NCI-H69 (cell line): Measurements from ENCODE around the gene EDC4.
"Not testable (repeated sequence)": the region's sequence is repeated elsewhere in the genome, so short reads cannot be mapped to it uniquely, and the experiment has no call there.

ENCODE experiments used
- DNase-seq: peaks from one replicate; lab custom pipeline; 2025; lab: John Stamatoyannopoulos, UW

EDC4 gene

GRCh38 chr16:67914758-67915495 lies 42.1 kb downstream of the EDC4 start:
- no peak for DNase-seq

DNA sequence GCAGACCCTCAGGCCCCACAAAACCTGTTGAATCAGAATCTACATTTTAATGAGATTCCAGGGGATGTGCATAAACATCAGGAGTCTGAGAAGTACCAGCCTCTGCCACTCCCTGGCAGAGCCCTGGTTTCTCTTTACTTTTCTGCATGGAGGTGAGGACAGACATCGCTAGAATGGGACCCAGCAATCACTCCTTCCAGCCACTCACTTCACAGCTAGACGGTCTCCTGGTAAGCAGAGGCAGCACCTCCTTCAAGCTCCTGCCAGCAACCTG lies 42.6 kb downstream of the EDC4 start:
- DNase-seq = not testable (repeated sequence)

- no peak for DNase-seq
Observed at GRCh38 chr16:67915831-67916723, 43.2 kb downstream of the EDC4 start.

GRCh38 chr16:67917140-67917851 lies 44.4 kb downstream of the EDC4 start:
- no peak for DNase-seq

- DNase-seq = no peak
Observed at GRCh38 chr16:67917852-67918236, 45.0 kb downstream of the EDC4 start.

GRCh38 chr16:67919622-67920221 lies 46.9 kb downstream of the EDC4 start:
- DNase-seq = no peak

DNA sequence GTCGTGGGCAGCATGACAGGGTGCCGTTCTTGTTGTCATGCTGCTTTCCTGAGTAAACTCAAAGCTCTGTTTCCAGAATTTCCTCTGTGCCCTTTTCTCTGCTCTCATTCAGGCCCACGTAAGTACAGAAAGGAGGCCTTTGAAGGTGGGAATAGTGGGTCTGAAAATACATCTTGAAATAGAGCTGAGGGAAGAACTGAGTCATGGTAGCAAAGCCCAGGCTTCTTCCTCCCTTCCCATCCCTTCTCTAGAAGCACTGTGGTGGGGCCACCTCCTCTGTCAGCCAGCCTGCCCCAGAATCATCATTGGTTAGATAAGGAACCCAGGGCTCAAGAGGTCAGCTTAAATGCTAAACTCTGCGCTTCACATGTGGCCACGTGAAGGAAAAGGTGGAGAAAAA lies 49.4 kb downstream of the EDC4 start:
- no peak for DNase-seq

GRCh38 chr16:67922740-67923139 lies 49.9 kb downstream of the EDC4 start:
- DNase-seq = peak; percentile 85

GRCh38 chr16:67923414-67924116 lies 50.7 kb downstream of the EDC4 start:
- DNase-seq = peak; percentile 71

DNA sequence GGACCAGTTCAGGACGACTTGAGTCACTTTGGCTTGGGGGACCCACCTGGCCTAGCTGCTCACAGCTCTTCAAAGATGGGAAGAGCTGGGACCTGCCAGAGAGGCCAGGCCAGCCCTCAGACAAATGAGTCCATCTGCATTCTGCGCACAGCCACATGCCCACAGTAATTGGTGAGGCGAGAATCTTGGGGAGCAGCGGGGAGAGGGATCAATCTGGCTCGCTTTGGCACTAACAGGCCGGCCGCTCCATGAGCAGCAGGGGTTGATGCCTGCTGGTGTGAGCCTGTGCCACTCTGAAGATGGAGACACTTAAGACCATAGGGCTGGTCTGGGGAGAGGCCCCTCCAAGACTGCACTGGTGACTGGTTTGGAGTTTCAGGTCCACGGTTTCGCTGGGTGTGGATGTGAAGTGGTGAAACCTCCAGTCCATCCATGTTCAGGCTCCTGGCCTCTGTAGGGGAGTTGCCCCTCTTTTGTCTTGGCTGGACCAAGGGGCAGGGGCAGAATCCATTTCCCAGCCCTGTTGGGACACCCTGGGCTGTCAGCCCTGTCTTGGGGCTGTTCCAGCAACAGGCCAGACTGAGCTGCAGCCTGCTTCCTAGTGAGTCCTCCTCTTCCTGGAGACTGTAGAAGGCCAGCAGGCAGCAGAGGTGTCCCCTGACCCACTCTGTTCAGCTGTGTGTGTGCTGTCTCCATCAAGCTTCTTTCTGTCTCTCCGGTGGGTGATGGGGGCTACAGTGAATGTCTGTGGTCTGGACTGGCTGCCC lies 51.5 kb downstream of the EDC4 start:
- DNase-seq = no peak

- DNase-seq = peak; percentile 93
Observed at GRCh38 chr16:67926181-67926750, 53.4 kb downstream of the EDC4 start.

DNA sequence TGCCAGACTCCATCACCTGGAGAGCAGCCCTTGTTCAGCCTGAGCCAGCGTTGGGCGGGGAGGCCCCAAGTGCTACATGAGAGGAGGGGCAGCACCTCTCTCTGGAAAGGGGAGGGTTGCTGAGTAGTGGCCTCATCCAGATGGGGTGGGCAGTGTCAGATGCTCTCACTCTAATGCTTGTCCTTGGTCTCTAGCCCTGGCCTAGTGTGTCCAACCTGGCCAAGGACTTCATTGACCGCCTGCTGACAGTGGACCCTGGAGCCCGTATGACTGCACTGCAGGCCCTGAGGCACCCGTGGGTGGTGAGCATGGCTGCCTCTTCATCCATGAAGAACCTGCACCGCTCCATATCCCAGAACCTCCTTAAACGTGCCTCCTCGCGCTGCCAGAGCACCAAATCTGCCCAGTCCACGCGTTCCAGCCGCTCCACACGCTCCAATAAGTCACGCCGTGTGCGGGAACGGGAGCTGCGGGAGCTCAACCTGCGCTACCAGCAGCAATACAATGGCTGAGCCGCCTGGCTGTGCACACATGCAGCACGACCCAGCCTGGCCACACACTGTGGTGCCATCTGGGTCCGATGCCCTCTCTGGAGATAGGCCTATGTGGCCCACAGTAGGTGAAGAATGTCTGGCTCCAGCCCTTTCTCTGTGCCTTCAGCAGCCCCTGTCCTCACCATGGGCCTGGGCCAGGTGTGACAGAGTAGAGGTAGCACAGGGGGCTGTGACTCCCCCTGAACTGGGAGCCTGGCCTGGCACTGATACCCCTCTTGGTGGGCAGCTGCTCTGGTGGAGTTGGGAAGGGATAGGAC lies 54.5 kb downstream of the EDC4 start:
- DNase-seq = no peak

DNA sequence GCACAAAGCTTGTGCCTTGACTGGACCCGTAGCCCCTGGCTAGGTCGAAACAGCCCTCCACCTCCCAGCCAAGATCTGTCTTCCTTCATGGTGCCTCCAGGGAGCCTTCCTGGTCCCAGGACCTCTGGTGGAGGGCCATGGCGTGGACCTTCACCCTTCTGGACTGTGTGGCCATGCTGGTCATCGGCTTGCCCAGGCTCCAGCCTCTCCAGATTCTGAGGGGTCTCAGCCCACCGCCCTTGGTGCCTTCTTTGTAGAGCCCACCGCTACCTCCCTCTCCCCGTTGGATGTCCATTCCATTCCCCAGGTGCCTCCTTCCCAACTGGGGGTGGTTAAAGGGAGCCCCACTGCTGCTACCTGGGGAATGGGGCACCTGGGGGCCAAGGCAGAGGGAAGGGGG lies 55.3 kb downstream of the EDC4 start:
- DNase-seq = no peak

GRCh38 chr16:67928561-67929364 lies 55.9 kb downstream of the EDC4 start:
- DNase-seq = peak; percentile 75

DNA sequence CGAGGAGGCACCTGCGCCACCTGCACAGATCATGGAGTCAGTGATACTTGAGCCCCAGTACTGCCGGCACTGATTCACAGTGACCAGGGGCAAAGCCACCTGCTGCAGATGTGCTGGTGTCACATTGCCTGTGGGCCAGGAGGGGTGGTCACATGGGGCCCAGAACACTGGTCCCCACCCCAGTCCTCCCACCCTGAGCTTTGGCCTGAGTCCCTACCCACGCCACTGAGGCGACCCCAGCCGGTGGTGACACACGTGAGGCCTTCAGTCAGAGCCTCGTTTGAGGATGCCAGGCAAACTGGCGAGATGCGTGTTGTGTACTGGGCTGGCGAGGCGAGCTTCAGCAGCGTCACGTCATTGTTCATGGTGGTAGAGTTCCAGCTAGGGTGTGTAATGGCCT lies 57.3 kb downstream of the EDC4 start:
- no peak for DNase-seq

DNA sequence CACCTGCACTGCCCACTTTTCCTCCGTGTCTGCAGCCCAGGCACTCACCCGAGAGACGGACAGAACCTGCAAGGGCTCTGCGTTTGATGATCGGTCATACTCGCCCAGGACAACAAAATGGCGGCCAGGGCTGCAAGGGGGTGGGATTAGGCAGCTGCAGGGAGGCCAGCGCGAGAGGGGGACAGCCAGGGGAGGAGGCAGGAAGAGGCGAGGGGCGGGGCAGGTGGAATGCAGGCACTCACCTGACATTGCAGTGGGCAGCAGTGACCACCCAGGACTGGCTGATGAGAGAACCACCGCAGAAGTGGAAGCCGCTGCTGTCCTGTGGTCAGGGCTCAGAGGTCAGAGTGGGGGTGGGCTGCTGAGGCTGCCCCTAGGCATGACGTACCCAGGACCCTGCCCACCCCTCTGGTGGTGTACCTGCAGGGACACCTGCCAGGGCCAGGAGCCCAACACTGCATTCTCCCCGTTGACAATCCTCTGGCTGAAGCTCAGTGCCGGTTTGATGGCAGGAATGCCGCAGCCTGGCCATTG lies 57.9 kb downstream of the EDC4 start:
- no peak for DNase-seq
